Activated CD8-positive, alpha-beta memory T cell treated with anti-CD3 and anti-CD28 coated beads, Interleukin-2, amount 10 ng/mL, durations not matched to agents 7 days and 5 days (primary cell): ENCODE results near the gene PRDM16. TPM values are rescaled to one million over a fixed set of nuclear protein-coding genes. Genes with fewer than 3 reads are reported as not detected.

Experiments used
- ATAC-seq: fragments of 150-1000 bp; cut with Tn5 transposase; one replicate; pipeline ENCODE4 v1.10.0; 2021; ENCODE audit warnings: moderate library complexity
- CTCF ChIA-PET: fragments of 350-600 bp; sonication (Branson Sonifier 250); formaldehyde crosslinking; loops from one replicate; lab custom pipeline; 2021; ENCODE audit warnings: antibody characterized with exemption; lab: Charles Lee
- DNase-seq: peaks from one replicate; pipeline ENCODE4 v3.0.0-alpha.2; 2020
- H3K27ac Mint-ChIP-seq: one replicate; pipeline ENCODE4 v1.8.0; 2021; ENCODE audit warnings: mild to moderate bottlenecking, mixed read lengths
- H3K27me3 Mint-ChIP-seq: one replicate; pipeline ENCODE4 v1.8.0; 2021; ENCODE audit warnings: mixed read lengths
- H3K36me3 Mint-ChIP-seq: one replicate; pipeline ENCODE4 v1.8.0; 2021; ENCODE audit warnings: mild to moderate bottlenecking, mixed read lengths
- H3K4me1 Mint-ChIP-seq: one replicate; pipeline ENCODE4 v1.8.0; 2021; ENCODE audit warnings: mixed read lengths
- H3K4me3 Mint-ChIP-seq: one replicate; pipeline ENCODE4 v1.8.0; 2021; ENCODE audit warnings: mild to moderate bottlenecking, moderate library complexity, mixed read lengths
- H3K9me3 Mint-ChIP-seq: one replicate; pipeline ENCODE4 v1.8.0; 2022; ENCODE audit warnings: low read depth, mixed read lengths
- total RNA-seq, 2 experiments: library from RNA; stranded (reverse); gene quantifications; one replicate each; pipeline ENCODE4 v1.2.3, GENCODE V29; 2021

Gene PRDM16
- total RNA-seq, 2 experiments from 2014 or later, result not detected

DNA sequence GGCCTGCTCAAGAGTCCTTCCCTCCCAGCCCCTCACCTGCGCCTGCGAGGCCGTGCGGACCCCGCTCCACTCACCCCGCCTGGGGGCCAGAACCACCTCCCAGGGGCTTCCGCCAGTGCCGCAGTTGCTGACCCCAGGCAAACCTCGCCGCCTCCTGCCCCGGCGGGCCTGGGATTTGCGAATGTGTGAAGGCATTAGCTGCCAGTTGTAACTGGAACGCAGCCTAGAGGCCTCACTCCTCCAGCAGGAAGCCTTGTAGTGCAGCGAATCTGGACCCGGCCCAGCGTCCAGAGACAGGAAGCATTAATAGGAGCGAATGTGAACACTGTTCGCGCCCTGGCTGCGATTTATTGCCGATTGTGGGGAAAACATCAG, 244.6 kb downstream of the PRDM16 start:
- H3K4me3 Mint-ChIP-seq, result no peak overlapping the region
- no peak for DNase-seq
- peaks cover 12% of the 10 kb centered on the region for H3K9me3 Mint-ChIP-seq
- peaks cover 13% of the 10 kb centered on the region for H3K4me1 Mint-ChIP-seq
- H3K36me3 Mint-ChIP-seq, result no peaks in the 10 kb centered on the region
- H3K27me3 Mint-ChIP-seq, result peaks cover 8% of the 10 kb centered on the region
- H3K27ac Mint-ChIP-seq, result no peak overlapping the region
- no peak for ATAC-seq
- CTCF ChIA-PET, result interaction anchor here (0.8 kb wide), 1 partner anchor 411 kb away, joined by 4 read pairs; no protein-coding TSS in a partner anchor

GRCh38 chr1:3314491-3315381, 245.7 kb downstream of the PRDM16 start:
- Mint-ChIP-seq H3K9me3 (peaks cover 12% of the 10 kb centered on the region), H3K27ac (no peak overlapping the region), H3K36me3 (no peaks in the 10 kb centered on the region), H3K4me1 (peaks cover 13% of the 10 kb centered on the region), H3K4me3 (no peak overlapping the region), H3K27me3 (peaks cover 8% of the 10 kb centered on the region)
- ATAC-seq (no peak), DNase-seq (no peak)
- CTCF ChIA-PET, result no interaction called here

DNA sequence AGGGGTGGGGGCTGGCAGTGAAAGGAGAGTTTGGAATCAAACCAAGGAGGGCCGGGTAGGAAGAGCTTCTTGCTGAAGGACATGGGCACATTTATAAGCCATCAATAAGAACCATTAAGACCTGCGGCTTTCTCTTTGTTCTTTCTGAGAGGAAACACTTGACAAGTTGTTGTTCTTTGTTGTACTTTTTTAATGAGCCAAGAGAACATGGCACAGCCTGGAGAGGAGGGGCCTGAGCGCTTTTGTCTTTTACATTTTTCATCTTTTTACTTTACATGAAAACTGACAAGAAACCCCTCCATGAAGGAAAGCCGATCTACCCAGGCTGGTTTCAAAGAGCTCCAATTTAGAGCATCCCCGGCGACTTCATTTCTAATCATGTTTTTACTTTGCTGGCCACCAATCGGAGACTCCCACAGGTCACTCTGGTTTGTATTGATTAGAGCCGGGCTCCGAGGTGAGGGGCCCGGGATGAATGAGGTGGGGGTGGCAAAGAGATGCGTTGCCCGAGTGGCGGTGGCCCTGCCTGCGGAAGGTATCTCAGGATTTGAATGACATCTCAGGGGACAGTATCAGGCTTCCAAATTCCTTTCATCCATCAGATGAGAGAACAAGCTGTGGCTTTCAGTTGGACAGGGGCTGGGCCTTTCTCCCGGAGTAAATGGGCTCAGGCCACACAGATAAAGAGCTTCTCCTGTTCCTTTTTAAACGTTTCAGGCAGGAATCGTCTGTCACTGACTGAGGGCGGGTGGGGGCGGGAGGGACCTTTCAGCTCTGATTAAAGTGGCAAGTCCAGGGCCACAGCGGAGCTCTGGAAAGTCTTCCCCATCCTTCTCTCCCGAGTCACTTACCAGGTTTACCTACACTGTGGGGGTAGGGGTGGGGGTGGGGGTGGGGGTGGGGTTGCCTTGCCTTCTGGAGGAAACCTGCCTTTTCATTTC, 246.7 kb downstream of the PRDM16 start:
- CTCF ChIA-PET, result no interaction called here
- H3K4me1 Mint-ChIP-seq, result peaks cover 15% of the 10 kb centered on the region
- H3K27me3 Mint-ChIP-seq, result peaks cover 8% of the 10 kb centered on the region
- ATAC-seq (no peak), DNase-seq (no peak)
- no peak overlapping the region for H3K27ac Mint-ChIP-seq
- no peak overlapping the region for H3K4me3 Mint-ChIP-seq
- H3K9me3 Mint-ChIP-seq, result peaks cover 12% of the 10 kb centered on the region
- H3K36me3 Mint-ChIP-seq, result no peaks in the 10 kb centered on the region

DNA sequence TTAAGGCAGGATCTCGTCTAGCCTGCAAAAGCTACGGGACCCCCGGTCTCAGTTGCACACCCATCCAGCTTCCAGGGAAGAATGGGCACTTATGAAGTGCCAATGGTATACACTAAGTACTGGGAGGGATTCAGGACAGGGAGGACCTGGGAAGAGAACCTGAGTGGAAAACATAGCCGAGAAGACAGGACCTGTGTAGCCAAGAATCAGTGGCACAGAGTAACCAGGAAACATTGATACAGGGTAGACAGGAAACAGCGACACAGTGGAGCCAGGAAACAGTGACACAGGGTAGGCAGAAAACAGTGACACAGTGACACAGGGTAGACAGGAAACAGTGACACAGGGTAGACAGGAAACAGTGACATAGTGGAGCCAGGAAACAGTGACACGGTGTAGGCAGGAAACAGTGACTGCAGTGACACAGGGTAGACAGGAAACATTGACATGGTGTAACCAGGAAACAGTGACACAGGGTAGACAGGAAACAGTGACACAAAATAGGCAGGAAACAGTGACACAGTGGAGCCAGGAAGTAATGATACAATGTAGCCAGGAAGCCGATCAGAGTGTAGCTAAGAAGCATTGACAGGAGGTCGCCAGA, 247.4 kb downstream of the PRDM16 start:
- peaks cover 8% of the 10 kb centered on the region for H3K27me3 Mint-ChIP-seq
- no peaks in the 10 kb centered on the region for H3K36me3 Mint-ChIP-seq
- ATAC-seq (peak; percentile 47), DNase-seq (no peak)
- peaks cover 15% of the 10 kb centered on the region for H3K4me1 Mint-ChIP-seq
- peak overlapping the region; percentile 74 for H3K27ac Mint-ChIP-seq
- no peak overlapping the region for H3K4me3 Mint-ChIP-seq
- CTCF ChIA-PET, result no interaction called here
- H3K9me3 Mint-ChIP-seq, result peaks cover 12% of the 10 kb centered on the region

GRCh38 chr1:3317456-3317855, 248.5 kb downstream of the PRDM16 start:
- Mint-ChIP-seq H3K36me3 (no peaks in the 10 kb centered on the region), H3K9me3 (peaks cover 12% of the 10 kb centered on the region), H3K4me1 (peaks cover 15% of the 10 kb centered on the region), H3K27ac (no peak overlapping the region), H3K27me3 (peaks cover 8% of the 10 kb centered on the region), H3K4me3 (no peak overlapping the region)
- no peak for DNase-seq
- ATAC-seq, result no peak
- CTCF ChIA-PET, result no interaction called here

GRCh38 chr1:3318329-3318728, 249.3 kb downstream of the PRDM16 start:
- peaks cover 8% of the 10 kb centered on the region for H3K4me1 Mint-ChIP-seq

GRCh38 chr1:3319874-3320245, 250.9 kb downstream of the PRDM16 start:
- no peak overlapping the region for H3K27ac Mint-ChIP-seq
- peaks cover 12% of the 10 kb centered on the region for H3K9me3 Mint-ChIP-seq
- peaks cover 8% of the 10 kb centered on the region for H3K4me1 Mint-ChIP-seq
- H3K27me3 Mint-ChIP-seq, result no peaks in the 10 kb centered on the region
- DNase-seq (peak; percentile 48), ATAC-seq (peak; percentile 60)
- no peak overlapping the region for H3K4me3 Mint-ChIP-seq
- CTCF ChIA-PET, result no interaction called here
- no peaks in the 10 kb centered on the region for H3K36me3 Mint-ChIP-seq

More at GRCh38 chr1:3318329-3318728, 249.3 kb downstream of the PRDM16 start:
- H3K4me3 Mint-ChIP-seq, result no peak overlapping the region
- no peak for DNase-seq
- ATAC-seq, result no peak
- no peak overlapping the region for H3K27ac Mint-ChIP-seq
- H3K9me3 Mint-ChIP-seq, result peaks cover 12% of the 10 kb centered on the region
- H3K36me3 Mint-ChIP-seq, result no peaks in the 10 kb centered on the region
- CTCF ChIA-PET, result no interaction called here
- peaks cover 5% of the 10 kb centered on the region for H3K27me3 Mint-ChIP-seq

GRCh38 chr1:3320246-3321152, 251.5 kb downstream of the PRDM16 start:
- CTCF ChIA-PET, result no interaction called here
- Mint-ChIP-seq H3K4me3 (no peak overlapping the region), H3K9me3 (peaks cover 12% of the 10 kb centered on the region), H3K27me3 (no peaks in the 10 kb centered on the region), H3K27ac (no peak overlapping the region), H3K36me3 (no peaks in the 10 kb centered on the region), H3K4me1 (peaks cover 8% of the 10 kb centered on the region)
- DNase-seq (no peak), ATAC-seq (no peak)

DNA sequence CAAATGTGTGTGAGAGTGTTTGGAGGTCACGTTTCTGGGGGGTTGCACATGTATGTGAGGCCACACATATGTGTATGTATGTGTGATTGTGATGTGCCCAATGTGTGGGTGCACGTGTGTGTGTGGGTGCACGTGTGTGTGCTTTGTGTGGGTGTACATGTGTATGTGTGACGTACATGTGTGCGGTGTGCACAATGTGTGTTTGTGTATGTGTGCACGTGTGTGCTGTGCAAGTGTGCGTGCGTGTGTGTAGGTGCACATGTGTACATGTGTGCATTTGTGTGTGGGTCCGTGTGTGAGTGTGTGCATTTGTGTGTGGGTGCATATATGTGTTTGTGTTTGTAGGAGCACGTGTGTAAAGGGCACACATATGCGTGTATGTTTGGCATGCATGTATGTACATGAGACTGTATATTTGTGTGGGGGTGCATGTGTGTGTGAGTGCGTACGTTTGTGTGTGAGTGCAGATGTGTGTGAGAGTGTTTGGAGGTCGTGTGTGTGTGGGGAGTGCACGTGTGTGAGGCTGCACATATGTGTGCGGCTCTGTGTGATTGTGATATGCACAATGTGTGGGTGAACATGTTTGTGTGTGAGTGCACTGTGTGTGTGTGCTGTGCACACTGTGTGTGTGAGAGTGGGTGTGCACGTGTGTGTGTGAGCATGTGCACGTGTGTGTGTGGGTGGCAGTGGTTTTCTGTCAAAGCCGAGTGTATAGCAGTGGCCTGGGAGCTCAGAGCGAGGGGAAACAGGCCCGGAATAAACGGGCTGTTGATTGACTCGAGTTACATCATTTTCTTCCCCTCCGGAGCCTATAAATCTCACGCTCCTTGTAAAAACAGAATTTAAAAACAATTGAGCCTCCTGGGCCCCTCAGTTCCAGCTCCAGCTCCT, 252.8 kb downstream of the PRDM16 start:
- peaks cover 6% of the 10 kb centered on the region for H3K9me3 Mint-ChIP-seq
- no peak overlapping the region for H3K27ac Mint-ChIP-seq
- H3K27me3 Mint-ChIP-seq, result no peaks in the 10 kb centered on the region
- DNase-seq, result no peak
- CTCF ChIA-PET, result no interaction called here
- no peaks in the 10 kb centered on the region for H3K36me3 Mint-ChIP-seq
- H3K4me1 Mint-ChIP-seq, result peaks cover 3% of the 10 kb centered on the region
- ATAC-seq, result no peak
- no peak overlapping the region for H3K4me3 Mint-ChIP-seq

GRCh38 chr1:3322450-3323020, 253.5 kb downstream of the PRDM16 start:
- Mint-ChIP-seq H3K4me3 (no peak overlapping the region), H3K9me3 (peaks cover 3% of the 10 kb centered on the region), H3K4me1 (peaks cover 3% of the 10 kb centered on the region), H3K27me3 (no peaks in the 10 kb centered on the region), H3K27ac (no peak overlapping the region), H3K36me3 (no peaks in the 10 kb centered on the region)
- DNase-seq (no peak), ATAC-seq (no peak)
- CTCF ChIA-PET, result no interaction called here

DNA sequence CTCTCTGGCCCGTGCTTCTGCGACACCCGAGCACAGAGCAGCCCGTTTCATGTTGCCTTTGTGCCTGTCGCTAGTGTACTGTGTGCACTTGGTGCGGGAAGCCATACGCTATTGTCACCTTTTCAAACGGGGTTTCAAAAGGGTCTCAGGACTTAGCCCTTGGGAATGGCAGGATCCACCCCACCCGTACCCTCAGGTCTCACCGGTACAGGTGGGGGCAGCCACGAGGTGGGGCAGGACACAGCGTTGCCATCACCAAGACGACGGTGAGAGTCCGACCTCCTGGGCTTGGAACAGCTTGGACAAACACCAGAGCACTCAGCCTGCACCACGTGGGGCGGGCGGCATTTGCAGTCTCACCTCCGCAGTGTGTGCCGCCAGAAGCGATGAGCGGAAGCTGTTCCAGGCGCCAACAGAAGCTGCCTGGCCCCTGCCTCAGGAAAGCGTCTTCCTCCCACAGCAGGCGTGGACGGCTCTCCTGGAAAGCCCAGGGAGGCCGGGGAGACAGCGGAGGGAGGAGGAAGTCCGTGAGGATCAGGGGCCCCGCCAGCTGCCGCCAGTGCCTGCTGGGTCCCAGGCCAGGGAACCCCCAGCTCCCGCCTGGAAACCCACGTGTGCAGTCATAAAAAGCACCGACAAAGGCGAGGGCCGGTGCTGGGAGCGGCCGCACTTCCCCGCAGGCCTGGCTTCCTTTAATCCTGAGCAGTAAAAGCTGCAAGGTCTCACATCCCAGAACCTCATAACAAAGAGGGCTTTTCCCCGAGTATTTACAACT, 254.2 kb downstream of the PRDM16 start:
- DNase-seq (no peak), ATAC-seq (no peak)
- CTCF ChIA-PET, result no interaction called here
- H3K27ac Mint-ChIP-seq, result no peak overlapping the region
- no peaks in the 10 kb centered on the region for H3K36me3 Mint-ChIP-seq
- H3K4me3 Mint-ChIP-seq, result no peak overlapping the region
- peaks cover 3% of the 10 kb centered on the region for H3K4me1 Mint-ChIP-seq
- peaks cover 1% of the 10 kb centered on the region for H3K9me3 Mint-ChIP-seq
- no peaks in the 10 kb centered on the region for H3K27me3 Mint-ChIP-seq
